Astrocyte (in vitro differentiated cells and primary cell): ENCODE measurements around the gene MYT1.

Source experiments
- EZH2 ChIP-seq: IDR thresholded peaks from 2 replicates; pipeline ENCODE4 v1.6.1; 2012; ENCODE audit warnings: mild to moderate bottlenecking, low read length, inconsistent platforms; ENCODE audit not compliant: insufficient read depth
- TF ChIP-seq, protein P1 (sequence below): IDR thresholded peaks from 2 replicates; pipeline ENCODE4 v1.5.1; 2011; ENCODE audit warnings: low read depth, mild to moderate bottlenecking, inconsistent platforms, low read length, moderate library complexity; ENCODE audit not compliant: insufficient read depth

DNA sequence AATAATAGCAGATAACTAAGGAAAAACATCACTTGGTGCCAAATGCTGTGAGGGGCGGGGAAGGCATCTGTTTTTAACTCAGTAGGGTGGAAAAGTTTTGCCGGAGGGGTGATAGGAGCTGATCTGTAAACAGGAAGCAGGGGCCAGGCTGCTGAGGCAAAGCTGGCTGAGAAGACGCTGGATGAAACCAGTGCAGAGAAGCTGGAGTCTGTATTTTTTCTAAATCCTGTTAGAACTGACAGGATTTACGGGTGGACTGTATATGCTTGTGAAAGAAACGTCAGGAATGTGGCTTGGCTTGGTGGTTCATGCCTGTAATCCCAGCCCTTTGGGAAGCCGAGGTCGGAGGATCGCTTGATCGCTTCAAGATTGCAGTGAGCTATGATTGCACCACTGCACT is 96.9 kb downstream of the MYT1 start:
- TF ChIP-seq, protein P1, sequence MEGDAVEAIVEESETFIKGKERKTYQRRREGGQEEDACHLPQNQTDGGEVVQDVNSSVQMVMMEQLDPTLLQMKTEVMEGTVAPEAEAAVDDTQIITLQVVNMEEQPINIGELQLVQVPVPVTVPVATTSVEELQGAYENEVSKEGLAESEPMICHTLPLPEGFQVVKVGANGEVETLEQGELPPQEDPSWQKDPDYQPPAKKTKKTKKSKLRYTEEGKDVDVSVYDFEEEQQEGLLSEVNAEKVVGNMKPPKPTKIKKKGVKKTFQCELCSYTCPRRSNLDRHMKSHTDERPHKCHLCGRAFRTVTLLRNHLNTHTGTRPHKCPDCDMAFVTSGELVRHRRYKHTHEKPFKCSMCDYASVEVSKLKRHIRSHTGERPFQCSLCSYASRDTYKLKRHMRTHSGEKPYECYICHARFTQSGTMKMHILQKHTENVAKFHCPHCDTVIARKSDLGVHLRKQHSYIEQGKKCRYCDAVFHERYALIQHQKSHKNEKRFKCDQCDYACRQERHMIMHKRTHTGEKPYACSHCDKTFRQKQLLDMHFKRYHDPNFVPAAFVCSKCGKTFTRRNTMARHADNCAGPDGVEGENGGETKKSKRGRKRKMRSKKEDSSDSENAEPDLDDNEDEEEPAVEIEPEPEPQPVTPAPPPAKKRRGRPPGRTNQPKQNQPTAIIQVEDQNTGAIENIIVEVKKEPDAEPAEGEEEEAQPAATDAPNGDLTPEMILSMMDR = no peak
- no peak for TF ChIP-seq EZH2
